HEK293 (cell line): ENCODE data around the gene ORMDL1.

ENCODE experiments used
- BCL11A ChIP-seq: fragments of 450-650 bp; formaldehyde crosslinking; IDR thresholded peaks from 2 replicates; pipeline ENCODE4 v1.5.1; 2016; ENCODE audit warnings: low read depth, missing biosample characterization, missing genetic modification characterization
- CTCF ChIP-seq: fragments of 450-650 bp; formaldehyde crosslinking; IDR thresholded peaks from 2 replicates; pipeline ENCODE4 v1.5.1; 2016; ENCODE audit warnings: missing biosample characterization, missing genetic modification characterization
- IKZF3 ChIP-seq: fragments of 450-650 bp; IDR thresholded peaks from 2 replicates; pipeline ENCODE4 v1.5.0; 2018; ENCODE audit warnings: missing biosample characterization, mild to moderate bottlenecking, missing genetic modification characterization, moderate library complexity
- INSM2 ChIP-seq: fragments of 450-650 bp; formaldehyde crosslinking; IDR thresholded peaks from 2 replicates; pipeline ENCODE4 v1.5.1; 2016; ENCODE audit warnings: missing biosample characterization, missing genetic modification characterization
- KLF7 ChIP-seq: fragments of 450-650 bp; formaldehyde crosslinking; IDR thresholded peaks from 2 replicates; pipeline ENCODE4 v1.5.1; 2016; ENCODE audit warnings: missing biosample characterization, missing genetic modification characterization, borderline replicate concordance
- MYNN ChIP-seq: fragments of 450-650 bp; formaldehyde crosslinking; IDR thresholded peaks from 2 replicates; pipeline ENCODE4 v1.5.1; 2016; ENCODE audit warnings: missing biosample characterization, missing genetic modification characterization, borderline replicate concordance
- REST ChIP-seq: fragments of 450-650 bp; formaldehyde crosslinking; IDR thresholded peaks from 2 replicates; pipeline ENCODE4 v1.5.1; 2016; ENCODE audit warnings: missing biosample characterization, missing genetic modification characterization
- SCRT1 ChIP-seq: fragments of 450-650 bp; formaldehyde crosslinking; IDR thresholded peaks from 2 replicates; pipeline ENCODE4 v1.5.1; 2016; ENCODE audit warnings: missing biosample characterization, missing genetic modification characterization, borderline replicate concordance
- TCF7L2 ChIP-seq: IDR thresholded peaks from 2 replicates; pipeline ENCODE4 v1.6.1; 2011; ENCODE audit warnings: low read depth, mild to moderate bottlenecking, inconsistent platforms, low read length, moderate library complexity, borderline replicate concordance
- ZBTB20 ChIP-seq: fragments of 450-650 bp; formaldehyde crosslinking; IDR thresholded peaks from 2 replicates; pipeline ENCODE4 v1.5.1; 2016; ENCODE audit warnings: missing biosample characterization, missing genetic modification characterization
- ZBTB49 ChIP-seq: fragments of 450-650 bp; formaldehyde crosslinking; IDR thresholded peaks from 2 replicates; pipeline ENCODE4 v1.5.1; 2016; ENCODE audit warnings: missing biosample characterization, missing genetic modification characterization, low read depth
- ZFHX2 ChIP-seq: fragments of 450-650 bp; formaldehyde crosslinking; conservative IDR thresholded peaks from 2 replicates; pipeline ENCODE4 v1.5.1; 2016; ENCODE audit warnings: missing biosample characterization, missing genetic modification characterization
- ZFP69B ChIP-seq: fragments of 450-650 bp; formaldehyde crosslinking; IDR thresholded peaks from 2 replicates; pipeline ENCODE4 v1.5.1; 2016; ENCODE audit warnings: missing biosample characterization, missing genetic modification characterization
- ZNF10 ChIP-seq: fragments of 450-650 bp; formaldehyde crosslinking; IDR thresholded peaks from 2 replicates; pipeline ENCODE4 v1.5.1; 2017; ENCODE audit warnings: missing biosample characterization, missing genetic modification characterization
- ZNF23 ChIP-seq: fragments of 450-650 bp; formaldehyde crosslinking; IDR thresholded peaks from 2 replicates; pipeline ENCODE4 v1.5.1; 2016; ENCODE audit warnings: missing biosample characterization, missing genetic modification characterization, borderline replicate concordance
- ZNF266 ChIP-seq: fragments of 450-650 bp; formaldehyde crosslinking; IDR thresholded peaks from 2 replicates; pipeline ENCODE4 v1.5.1; 2016; ENCODE audit warnings: missing biosample characterization, missing genetic modification characterization, low read depth
- ZNF274 ChIP-seq, 2 experiments: fragments of 200-500 bp in 1 of 2; fragments of 450-650 bp in 1 of 2; sonication (Bioruptor generic) in 1 of 2; formaldehyde crosslinking in 1 of 2; IDR thresholded peaks; 2 replicates each; pipeline versions ENCODE4 v1.5.1 to v1.6.1; 2014 to 2016; ENCODE audit warnings: borderline replicate concordance in 1 of 2, inconsistent platforms in 1 of 2, low read length in 1 of 2, missing biosample characterization in 1 of 2, missing genetic modification characterization in 1 of 2
- ZNF335 ChIP-seq: fragments of 450-650 bp; formaldehyde crosslinking; conservative IDR thresholded peaks from 2 replicates; pipeline ENCODE4 v1.5.1; 2016; ENCODE audit warnings: missing biosample characterization, missing genetic modification characterization
- ZNF350 ChIP-seq: fragments of 450-650 bp; formaldehyde crosslinking; IDR thresholded peaks from 2 replicates; pipeline ENCODE4 v1.5.0; 2017; ENCODE audit warnings: missing biosample characterization, mild to moderate bottlenecking, missing genetic modification characterization
- ZNF362 ChIP-seq: fragments of 450-650 bp; formaldehyde crosslinking; IDR thresholded peaks from 2 replicates; pipeline ENCODE4 v1.5.1; 2016; ENCODE audit warnings: missing biosample characterization, missing genetic modification characterization
- ZNF391 ChIP-seq: fragments of 450-650 bp; formaldehyde crosslinking; IDR thresholded peaks from 2 replicates; pipeline ENCODE4 v1.5.1; 2016; ENCODE audit warnings: low read depth, missing biosample characterization, missing genetic modification characterization, borderline replicate concordance
- ZNF521 ChIP-seq: fragments of 450-650 bp; formaldehyde crosslinking; IDR thresholded peaks from 2 replicates; pipeline ENCODE4 v1.5.1; 2017; ENCODE audit warnings: missing biosample characterization, mild to moderate bottlenecking, missing genetic modification characterization
- ZNF558 ChIP-seq: fragments of 450-650 bp; formaldehyde crosslinking; IDR thresholded peaks from 2 replicates; pipeline ENCODE4 v1.5.1; 2016; ENCODE audit warnings: missing biosample characterization, missing genetic modification characterization
- ZNF561 ChIP-seq: fragments of 450-650 bp; IDR thresholded peaks from 2 replicates; pipeline ENCODE4 v1.5.1; 2018; ENCODE audit warnings: missing biosample characterization, missing genetic modification characterization, borderline replicate concordance
- ZNF596 ChIP-seq: fragments of 450-650 bp; IDR thresholded peaks from 2 replicates; pipeline ENCODE4 v1.5.0; 2018; ENCODE audit warnings: missing biosample characterization, mild to moderate bottlenecking, missing genetic modification characterization, moderate library complexity
- ZNF626 ChIP-seq: fragments of 450-650 bp; sonication (Bioruptor Pico); formaldehyde crosslinking; IDR thresholded peaks from 2 replicates; pipeline ENCODE4 v1.5.1; 2018; ENCODE audit warnings: missing biosample characterization, missing genetic modification characterization, inconsistent platforms
- ZNF658 ChIP-seq: fragments of 450-650 bp; formaldehyde crosslinking; IDR thresholded peaks from 2 replicates; pipeline ENCODE4; 2016; ENCODE audit warnings: missing biosample characterization, missing genetic modification characterization
- ZXDB ChIP-seq: fragments of 450-650 bp; formaldehyde crosslinking; IDR thresholded peaks from 2 replicates; pipeline ENCODE4 v1.5.1; 2016; ENCODE audit warnings: missing biosample characterization, missing genetic modification characterization

ORMDL1 gene

GRCh38 chr2:189783927-189784867 lies at the start of gene ORMDL1, which contains the start of gene PMS1 (continued):
- TF ChIP-seq ZBTB49 (no peak), KLF7 (tag by site-specific recombination) (peak; percentile 42; the same call in 1 of the 2 replicates), ZNF391 (tag by site-specific recombination) (no peak), ZNF10 (no peak), ZNF561 (tag by site-specific recombination) (peak; percentile 38; the same call in 1 of the 2 replicates), BCL11A (tag by site-specific recombination) (no peak), ZFHX2 (tag by site-specific recombination) (peak; percentile 76), ZNF274 (IDR thresholded peaks at IDR 0.05; ENCODE audit: low read length) (no peak), ZNF274 (tag by site-specific recombination; IDR thresholded peaks at IDR 0.05; ENCODE audit: borderline replicate concordance) (no peak), ZXDB (tag by site-specific recombination) (peak; percentile 82), SCRT1 (tag by site-specific recombination) (no peak), CTCF (peak; percentile 76; the same call in 1 of the 2 replicates), ZNF335 (tag by site-specific recombination) (peak; percentile 82), ZNF626 (tag by site-specific recombination) (no peak), MYNN (tag by site-specific recombination) (no peak), INSM2 (tag by site-specific recombination) (no peak), IKZF3 (tag by site-specific recombination) (no peak), ZNF350 (tag by site-specific recombination) (no peak), ZNF596 (no peak), TCF7L2 (no peak), ZNF558 (tag by site-specific recombination) (no peak), ZFP69B (peak; percentile 47; the same call in 1 of the 2 replicates), ZNF266 (tag by site-specific recombination) (no peak), ZNF362 (tag by site-specific recombination) (no peak), ZNF23 (tag by site-specific recombination) (no peak), ZNF658 (tag by site-specific recombination) (no peak), REST (no peak), ZBTB20 (tag by site-specific recombination) (peak; percentile 94), ZNF521 (tag by site-specific recombination) (no peak)
